Astrocyte (in vitro differentiated cells and primary cell): ENCODE data around the gene CPPED1. TPM values are rescaled to one million over a fixed set of nuclear protein-coding genes. Genes with fewer than 3 reads are reported as not detected.
"Not testable (repeated sequence)": the region's sequence is repeated elsewhere in the genome, so short reads cannot be mapped to it uniquely, and the experiment has no call there.

Source experiments
- DNase-seq: peaks from one replicate; pipeline ENCODE4 v3.0.0-alpha.2; 2010; ENCODE audit warnings: low read depth
- FAIRE-seq: peaks from 2 replicates; lab custom pipeline; 2011; peaks lifted over from hg19 to GRCh38; lab: Jason Lieb, UNC
- H2AFZ ChIP-seq: 2 replicates; pipeline ENCODE4 v1.6.0; 2012; ENCODE audit warnings: low read depth, low read length, inconsistent platforms
- H3K27ac ChIP-seq: 2 replicates; pipeline ENCODE4 v1.5.1; 2011; ENCODE audit warnings: low read depth, low read length, inconsistent platforms
- H3K27me3 ChIP-seq: 2 replicates; pipeline ENCODE4 v1.6.0; 2011; ENCODE audit warnings: low read length, inconsistent platforms; ENCODE audit not compliant: insufficient read depth
- H3K36me3 ChIP-seq: 2 replicates; pipeline ENCODE4 v1.5.1; 2011; ENCODE audit warnings: low read length, inconsistent platforms; ENCODE audit not compliant: insufficient read depth
- H3K4me1 ChIP-seq: 2 replicates; pipeline ENCODE4 v1.5.1; 2011; ENCODE audit warnings: low read length, inconsistent platforms; ENCODE audit not compliant: insufficient read depth
- H3K4me2 ChIP-seq: 2 replicates; pipeline ENCODE4 v1.6.0; 2012; ENCODE audit warnings: low read length, inconsistent platforms
- H3K4me3 ChIP-seq: 2 replicates; pipeline ENCODE4 v1.5.1; 2011; ENCODE audit warnings: low read depth, mild to moderate bottlenecking, low read length, inconsistent platforms; ENCODE audit not compliant: insufficient read depth
- H3K79me2 ChIP-seq: 2 replicates; pipeline ENCODE4 v1.6.0; 2012; ENCODE audit warnings: mild to moderate bottlenecking, low read length, inconsistent platforms; ENCODE audit not compliant: insufficient read depth
- H3K9ac ChIP-seq: 2 replicates; pipeline ENCODE4 v1.6.0; 2012; ENCODE audit warnings: mild to moderate bottlenecking, low read length, inconsistent platforms
- H3K9me3 ChIP-seq: 2 replicates; pipeline ENCODE4 v1.5.1; 2012; ENCODE audit warnings: low read depth, mild to moderate bottlenecking, low read length, inconsistent platforms; ENCODE audit not compliant: insufficient read depth
- H4K20me1 ChIP-seq: 2 replicates; pipeline ENCODE4 v1.6.0; 2012; ENCODE audit warnings: low read length, inconsistent platforms; ENCODE audit not compliant: insufficient read depth
- H3K27ac Mint-ChIP-seq: one replicate; pipeline ENCODE4 v1.8.0; 2021; ENCODE audit warnings: mild to moderate bottlenecking, mixed read lengths; ENCODE audit not compliant: unreplicated experiment
- H3K27me3 Mint-ChIP-seq: one replicate; pipeline ENCODE4 v1.8.0; 2021; ENCODE audit warnings: low read depth, mixed read lengths; ENCODE audit not compliant: unreplicated experiment
- H3K36me3 Mint-ChIP-seq: one replicate; pipeline ENCODE4 v1.8.0; 2021; ENCODE audit warnings: low read depth, mixed read lengths; ENCODE audit not compliant: unreplicated experiment
- H3K4me1 Mint-ChIP-seq: one replicate; pipeline ENCODE4 v1.8.0; 2021; ENCODE audit warnings: low read depth, mixed read lengths; ENCODE audit not compliant: unreplicated experiment
- H3K4me3 Mint-ChIP-seq: one replicate; pipeline ENCODE4 v1.8.0; 2021; ENCODE audit warnings: mild to moderate bottlenecking, moderate library complexity, mixed read lengths; ENCODE audit not compliant: unreplicated experiment
- H3K9me3 Mint-ChIP-seq: one replicate; pipeline ENCODE4 v1.8.0; 2021; ENCODE audit warnings: mild to moderate bottlenecking, mixed read lengths; ENCODE audit not compliant: unreplicated experiment
- EZH2 ChIP-seq: IDR thresholded peaks from 2 replicates; pipeline ENCODE4 v1.6.1; 2012; ENCODE audit warnings: mild to moderate bottlenecking, low read length, inconsistent platforms; ENCODE audit not compliant: insufficient read depth
- total RNA-seq: library from RNA; stranded (reverse); gene quantifications from 2 replicates; pipeline ENCODE4 v1.2.1, GENCODE V29; 2021
- TF ChIP-seq, protein P1 (sequence below): IDR thresholded peaks from 2 replicates; pipeline ENCODE4 v1.5.1; 2011; ENCODE audit warnings: low read depth, mild to moderate bottlenecking, inconsistent platforms, low read length, moderate library complexity; ENCODE audit not compliant: insufficient read depth

Gene CPPED1
- total RNA-seq, 1 donor from 2014 or later = 28.5 TPM

DNA sequence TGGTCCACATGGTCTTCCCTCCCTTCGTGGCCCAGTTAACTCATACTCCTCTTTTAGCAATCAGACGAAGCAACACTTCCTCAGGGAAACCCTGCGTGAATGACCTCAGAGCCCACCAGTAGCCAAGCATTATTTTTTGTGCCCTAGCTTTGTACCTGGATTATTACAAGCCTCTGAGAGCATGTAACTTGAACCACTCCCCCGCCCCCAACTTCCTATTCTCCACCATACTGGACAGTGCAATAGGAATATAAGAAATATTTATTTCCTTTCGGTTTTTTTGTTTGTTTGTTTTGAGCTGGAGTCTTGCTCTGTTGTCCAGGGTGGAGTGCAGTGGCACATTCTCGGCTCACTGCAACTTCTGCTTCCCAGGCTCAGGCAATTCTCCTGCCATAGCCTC, 2.9 kb downstream of the CPPED1 start:
- TF ChIP-seq, protein P1, sequence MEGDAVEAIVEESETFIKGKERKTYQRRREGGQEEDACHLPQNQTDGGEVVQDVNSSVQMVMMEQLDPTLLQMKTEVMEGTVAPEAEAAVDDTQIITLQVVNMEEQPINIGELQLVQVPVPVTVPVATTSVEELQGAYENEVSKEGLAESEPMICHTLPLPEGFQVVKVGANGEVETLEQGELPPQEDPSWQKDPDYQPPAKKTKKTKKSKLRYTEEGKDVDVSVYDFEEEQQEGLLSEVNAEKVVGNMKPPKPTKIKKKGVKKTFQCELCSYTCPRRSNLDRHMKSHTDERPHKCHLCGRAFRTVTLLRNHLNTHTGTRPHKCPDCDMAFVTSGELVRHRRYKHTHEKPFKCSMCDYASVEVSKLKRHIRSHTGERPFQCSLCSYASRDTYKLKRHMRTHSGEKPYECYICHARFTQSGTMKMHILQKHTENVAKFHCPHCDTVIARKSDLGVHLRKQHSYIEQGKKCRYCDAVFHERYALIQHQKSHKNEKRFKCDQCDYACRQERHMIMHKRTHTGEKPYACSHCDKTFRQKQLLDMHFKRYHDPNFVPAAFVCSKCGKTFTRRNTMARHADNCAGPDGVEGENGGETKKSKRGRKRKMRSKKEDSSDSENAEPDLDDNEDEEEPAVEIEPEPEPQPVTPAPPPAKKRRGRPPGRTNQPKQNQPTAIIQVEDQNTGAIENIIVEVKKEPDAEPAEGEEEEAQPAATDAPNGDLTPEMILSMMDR = no peak
- TF ChIP-seq EZH2 = no peak
- H3K27ac ChIP-seq = peak overlapping the region; percentile 40
- H4K20me1 ChIP-seq = no peaks in the 10 kb centered on the region
- H3K36me3 ChIP-seq = no peaks in the 10 kb centered on the region
- H3K4me3 Mint-ChIP-seq = no peak overlapping the region
- H3K9ac ChIP-seq = no peak overlapping the region
- peaks cover 40% of the 10 kb centered on the region for H3K79me2 ChIP-seq
- DNase-seq (no peak), FAIRE-seq (no peak)
- H3K4me1 Mint-ChIP-seq = peaks cover 50% of the 10 kb centered on the region
- no peaks in the 10 kb centered on the region for H3K27me3 ChIP-seq
- no peaks in the 10 kb centered on the region for H3K27me3 Mint-ChIP-seq
- no peaks in the 10 kb centered on the region for H3K9me3 ChIP-seq
- peak overlapping the region; percentile 95 for H3K27ac Mint-ChIP-seq
- peaks cover 7% of the 10 kb centered on the region for H3K36me3 Mint-ChIP-seq
- no peak overlapping the region for H2AFZ ChIP-seq
- peaks cover 21% of the 10 kb centered on the region for H3K4me1 ChIP-seq
- H3K4me3 ChIP-seq = no peak overlapping the region
- peaks cover 2% of the 10 kb centered on the region for H3K9me3 Mint-ChIP-seq
- no peak overlapping the region for H3K4me2 ChIP-seq

DNA sequence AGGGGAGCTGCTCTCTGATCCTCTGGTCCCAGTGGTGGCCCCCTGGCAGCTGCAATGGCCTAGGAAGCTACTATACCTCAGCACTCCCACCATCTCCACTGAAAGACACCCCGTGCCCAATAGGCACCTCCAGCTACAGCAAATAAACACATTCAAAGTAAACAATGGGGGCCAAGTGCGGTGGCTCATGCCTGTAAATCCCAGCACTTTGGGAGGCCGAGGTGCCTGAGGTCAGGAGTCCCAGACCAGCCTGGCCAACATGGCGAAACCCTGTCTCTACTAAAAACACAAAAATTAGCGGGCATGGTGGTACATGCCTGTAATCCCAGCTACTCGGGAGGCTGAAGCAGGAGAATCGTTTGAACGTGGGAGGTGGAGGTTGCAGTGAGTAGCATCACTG, 3.7 kb downstream of the CPPED1 start:
- not testable (repeated sequence) for H2AFZ ChIP-seq, H3K36me3 ChIP-seq, H3K36me3 Mint-ChIP-seq, H3K4me3 ChIP-seq, FAIRE-seq, DNase-seq, H3K9ac ChIP-seq, H3K4me3 Mint-ChIP-seq, H3K27me3 Mint-ChIP-seq, H3K9me3 Mint-ChIP-seq, H4K20me1 ChIP-seq, H3K27me3 ChIP-seq, H3K9me3 ChIP-seq, H3K27ac ChIP-seq, H3K4me2 ChIP-seq
- Mint-ChIP-seq H3K4me1 (peaks cover 50% of the 10 kb centered on the region), H3K27ac (peak overlapping the region; percentile 58)
- Histone ChIP-seq H3K79me2 (peaks cover 40% of the 10 kb centered on the region), H3K4me1 (peaks cover 21% of the 10 kb centered on the region)

DNA sequence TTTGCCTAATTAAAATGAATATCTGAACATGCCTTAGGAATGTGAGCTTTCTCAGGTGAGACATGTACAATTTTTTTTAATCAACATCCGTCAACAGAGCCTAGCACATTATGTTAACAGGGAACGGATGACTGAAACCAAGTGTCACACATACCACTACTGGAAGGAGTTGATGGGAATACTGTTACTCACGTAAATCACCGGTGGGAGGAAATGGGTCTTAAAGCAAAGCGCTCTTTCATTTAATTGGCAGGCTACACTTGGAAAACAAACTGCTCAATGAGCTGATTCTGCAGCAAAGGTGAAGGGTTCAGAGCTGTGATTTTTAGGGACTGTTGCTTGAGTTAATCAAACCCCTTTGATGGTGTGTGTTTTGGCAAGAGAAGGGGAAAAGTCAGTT, 4.8 kb downstream of the CPPED1 start:
- peaks cover 48% of the 10 kb centered on the region for H3K4me1 Mint-ChIP-seq
- no peak overlapping the region for H3K4me3 Mint-ChIP-seq
- Histone ChIP-seq H3K27ac (no peak overlapping the region), H3K79me2 (peaks cover 40% of the 10 kb centered on the region), H3K9me3 (no peaks in the 10 kb centered on the region), H4K20me1 (no peaks in the 10 kb centered on the region), H3K4me1 (peaks cover 21% of the 10 kb centered on the region), H3K4me3 (no peak overlapping the region), H3K36me3 (no peaks in the 10 kb centered on the region), H3K4me2 (no peak overlapping the region), H2AFZ (no peak overlapping the region), H3K9ac (no peak overlapping the region), H3K27me3 (no peaks in the 10 kb centered on the region)
- peaks cover 7% of the 10 kb centered on the region for H3K36me3 Mint-ChIP-seq
- H3K27ac Mint-ChIP-seq = no peak overlapping the region
- no peaks in the 10 kb centered on the region for H3K27me3 Mint-ChIP-seq
- TF ChIP-seq, protein P1 = no peak
- no peak for TF ChIP-seq EZH2
- FAIRE-seq = no peak
- no peak for DNase-seq
- H3K9me3 Mint-ChIP-seq = peaks cover 2% of the 10 kb centered on the region
